Pancreas (tissue), 10 donors: Measurements from ENCODE around the gene WDR7. TPM values are rescaled to one million over a fixed set of nuclear protein-coding genes. Genes with fewer than 3 reads are reported as not detected.

ENCODE experiments used
- ATAC-seq, 4 donors: fragments of 200-7000 bp; cut with Tn5 transposase; one replicate each; pipeline versions ENCODE4 v1.8.0 to v1.9.1; 2020; ENCODE audit warnings: mild to moderate bottlenecking in 4 of 4, moderate library complexity in 4 of 4
- DNase-seq, 6 donors: peaks; one replicate each; pipeline ENCODE4 v3.0.0-alpha.2; 2020
- FAIRE-seq: peaks from 2 replicates; lab custom pipeline; 2012; peaks lifted over from hg19 to GRCh38; lab: Jason Lieb, UNC
- H3K27ac ChIP-seq, 4 donors: fragments of 200-600 bp; sonication (generic); 1 replicate in 3 of 4; 2 replicates in 1 of 4; pipeline versions ENCODE4 v1.5.0 to v1.8.0; 2020
- H3K27me3 ChIP-seq, 4 donors: fragments of 200-600 bp; one replicate each; pipeline ENCODE4 v1.8.0; 2021
- H3K36me3 ChIP-seq, 3 donors: fragments of 200-600 bp; sonication (generic) in 1 of 3; one replicate each; pipeline versions ENCODE4 v1.5.0 to v1.8.0; 2020 to 2021
- H3K4me1 ChIP-seq, 3 donors: fragments of 200-600 bp; one replicate each; pipeline ENCODE4 v1.8.0; 2021
- H3K4me3 ChIP-seq, 4 donors: fragments of 200-600 bp; sonication (generic) in 2 of 4; one replicate each; pipeline versions ENCODE4 v1.5.0 to v1.8.0; 2020 to 2021
- H3K9me3 ChIP-seq, 4 donors: fragments of 200-600 bp; one replicate each; pipeline ENCODE4 v1.8.0; 2021
- CTCF ChIP-seq, 4 donors: fragments of 200-600 bp; sonication (generic) in 3 of 4; IDR thresholded peaks; one replicate each; pipeline versions ENCODE4 v1.5.0 to v1.8.0; 2021; ENCODE audit warnings: antibody characterized with exemption in 4 of 4
- WGBS, 2 donors: extraction: QIAGEN DNeasy Blood & Tissue Kit; methylation state at CpG; one replicate each; pipeline ENCODE4 v1.1.7; 2013; 5-methylcytosine and 5-hydroxymethylcytosine counted together
- intact Hi-C, 3 donors: fragments of 100-400 bp; cut with DNase I; formaldehyde crosslinking; loops; one replicate each; pipeline versions ENCODE4 v1.11.1 to v1.14.2; 2022
- polyA plus RNA-seq, 2 donors: library from polyadenylated mRNA; stranded (reverse); fragments of 200-250 nt; gene quantifications; one replicate each; pipeline ENCODE4 v1.2.3, GENCODE V29; 2013
- total RNA-seq, 6 donors: library from RNA; stranded (reverse); fragmentation: NEBNext Ultra II Directional in 4 of 6; extraction: Animal tissue kit (Norgen Biotek cat#: 25700) in 4 of 6; gene quantifications; one replicate each; pipeline versions ENCODE4 v1.2.1 to v1.2.4, GENCODE V29; 2021 to 2023
- donor health status: healthy with polysubstance abuse.
- donor health status: DM: no; HTN: no; CAD: no; lungs with moderate emphysema.
- donor health status: DM: no; HTN: no; CAD: no.
- donor health status: control.
- donor health status: control.
- donor health status: Bipolar disorder and iron deficiency.
- donor health status: DM: yes; HTN: yes; CAD: no.
- donor health status: DM: no; HTN: no; CAD: no.
- donor health status: DM: no; HTN: no; CAD: no.
- donor health status: DM: yes; HTN: yes; CAD: no.

WDR7 gene
- total and polyA plus RNA-seq, 8 donors = 2.5 to 14.4 (median 10.3) TPM

GRCh38 chr18:56933472-56933871, 282.3 kb downstream of the WDR7 start:
- intact Hi-C loops = no loop called here
- no peaks in the 10 kb centered on the region for H3K27me3 ChIP-seq
- no peaks in the 10 kb centered on the region for H3K9me3 ChIP-seq
- ATAC-seq = no peak
- no peak for TF ChIP-seq CTCF (IDR thresholded peaks at IDR 0.05)
- DNase-seq = no peak
- no peak overlapping the region for H3K4me3 ChIP-seq
- H3K4me1 ChIP-seq = no peaks in the 10 kb centered on the region
- H3K36me3 ChIP-seq = no peaks in the 10 kb centered on the region
- FAIRE-seq = no peak
- H3K27ac ChIP-seq = no peak overlapping the region
- WGBS, 2 donors = 87 to 92% methylated on average over 2 of the region's 2 CpGs

GRCh38 chr18:56934131-56934530, 283.0 kb downstream of the WDR7 start:
- no peaks in the 10 kb centered on the region for H3K4me1 ChIP-seq
- no peak for TF ChIP-seq CTCF (IDR thresholded peaks at IDR 0.05)
- ATAC-seq (no peak), DNase-seq (no peak), FAIRE-seq (no peak)
- no peak overlapping the region for H3K4me3 ChIP-seq
- no peak overlapping the region for H3K27ac ChIP-seq
- intact Hi-C loops = no loop called here
- H3K9me3 ChIP-seq = no peaks in the 10 kb centered on the region
- WGBS, 2 donors = 82 to 94% methylated on average over 3 of the region's 3 CpGs
- no peaks in the 10 kb centered on the region for H3K27me3 ChIP-seq
- no peaks in the 10 kb centered on the region for H3K36me3 ChIP-seq

- H3K9me3 ChIP-seq = no peaks in the 10 kb centered on the region
- H3K27ac ChIP-seq = no peak overlapping the region
- H3K4me1 ChIP-seq = no peaks in the 10 kb centered on the region
- no peak for ATAC-seq
- no peaks in the 10 kb centered on the region for H3K27me3 ChIP-seq
- 91 to 96% methylated on average over 3 of the region's 3 CpGs for WGBS, 2 donors
- H3K36me3 ChIP-seq = no peaks in the 10 kb centered on the region
- no peak for FAIRE-seq
- TF ChIP-seq CTCF (IDR thresholded peaks at IDR 0.05) = no peak
- intact Hi-C loops = no loop called here
- no peak for DNase-seq
- no peak overlapping the region for H3K4me3 ChIP-seq
Measured at GRCh38 chr18:56934906-56935305, 283.7 kb downstream of the WDR7 start.

- no peak for FAIRE-seq
- no peak overlapping the region for H3K4me3 ChIP-seq
- H3K9me3 ChIP-seq = no peaks in the 10 kb centered on the region
- intact Hi-C loops = no loop called here
- H3K27me3 ChIP-seq = no peaks in the 10 kb centered on the region
- no peaks in the 10 kb centered on the region for H3K4me1 ChIP-seq
- no peaks in the 10 kb centered on the region for H3K36me3 ChIP-seq
- no peak for DNase-seq
- no peak overlapping the region for H3K27ac ChIP-seq
- no peak for ATAC-seq
- TF ChIP-seq CTCF (IDR thresholded peaks at IDR 0.05) = no peak
- 95 to 96% methylated on average over 10 of the region's 10 CpGs for WGBS, 2 donors
Measured at GRCh38 chr18:56935434-56936040, 284.4 kb downstream of the WDR7 start.

- 89 to 100% methylated on average over 1 of the region's 1 CpG for WGBS, 2 donors
- Histone ChIP-seq H3K9me3 (no peaks in the 10 kb centered on the region), H3K27ac (no peak overlapping the region), H3K4me3 (no peak overlapping the region), H3K36me3 (no peaks in the 10 kb centered on the region), H3K4me1 (no peaks in the 10 kb centered on the region), H3K27me3 (no peaks in the 10 kb centered on the region)
- FAIRE-seq = no peak
- ATAC-seq = no peak
- TF ChIP-seq CTCF (IDR thresholded peaks at IDR 0.05) = no peak
- no peak for DNase-seq
- intact Hi-C loops = no loop called here
Measured at GRCh38 chr18:56936457-56936856, 285.3 kb downstream of the WDR7 start.
